Hindlimb muscle (tissue), 1 donor: Measurements from ENCODE around the gene A2M. TPM values are rescaled to one million over a fixed set of nuclear protein-coding genes. Genes with fewer than 3 reads are reported as not detected.

Experiments
- DNase-seq: peaks from one replicate; pipeline ENCODE4 v3.0.0-alpha.2; 2013
- polyA plus RNA-seq: library from polyadenylated mRNA; unstranded; fragments of 120-200 nt; gene quantifications from one replicate; pipeline ENCODE4 v1.2.1, GENCODE V29; 2013; ENCODE audit not compliant: insufficient read length

A2M gene
- polyA plus RNA-seq, 1 donor: 362 TPM

DNA sequence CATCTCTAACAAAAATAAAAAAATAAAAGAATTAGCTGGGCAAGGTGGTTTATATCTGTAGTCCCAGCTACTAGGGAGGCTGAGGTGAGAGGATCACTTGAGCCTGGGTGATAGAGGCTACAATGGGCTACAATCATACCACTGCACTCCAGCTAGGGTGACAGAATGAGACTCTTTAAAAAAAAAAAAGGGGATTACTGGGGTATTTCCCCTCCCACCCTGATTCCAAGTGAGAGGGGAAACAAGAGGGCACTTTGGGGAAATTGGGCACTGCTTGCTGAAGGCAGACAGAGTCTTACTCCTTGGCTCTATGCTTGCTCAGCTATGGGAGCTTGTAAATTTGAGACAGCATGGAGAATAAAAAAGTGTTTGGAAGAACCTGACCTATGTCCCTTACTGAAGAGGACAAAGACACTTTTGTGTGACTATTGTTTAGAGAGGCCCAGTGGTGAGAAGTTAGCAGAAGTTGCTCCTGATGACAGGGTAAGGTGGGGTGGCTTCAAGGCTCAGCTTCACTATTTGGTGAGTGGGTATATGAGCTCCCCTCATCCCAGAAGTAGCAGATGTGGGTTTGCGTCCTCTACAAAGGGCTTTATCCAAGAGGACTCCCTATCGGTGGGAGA is 82.3 kb downstream of the A2M start:
- no peak for DNase-seq

DNA sequence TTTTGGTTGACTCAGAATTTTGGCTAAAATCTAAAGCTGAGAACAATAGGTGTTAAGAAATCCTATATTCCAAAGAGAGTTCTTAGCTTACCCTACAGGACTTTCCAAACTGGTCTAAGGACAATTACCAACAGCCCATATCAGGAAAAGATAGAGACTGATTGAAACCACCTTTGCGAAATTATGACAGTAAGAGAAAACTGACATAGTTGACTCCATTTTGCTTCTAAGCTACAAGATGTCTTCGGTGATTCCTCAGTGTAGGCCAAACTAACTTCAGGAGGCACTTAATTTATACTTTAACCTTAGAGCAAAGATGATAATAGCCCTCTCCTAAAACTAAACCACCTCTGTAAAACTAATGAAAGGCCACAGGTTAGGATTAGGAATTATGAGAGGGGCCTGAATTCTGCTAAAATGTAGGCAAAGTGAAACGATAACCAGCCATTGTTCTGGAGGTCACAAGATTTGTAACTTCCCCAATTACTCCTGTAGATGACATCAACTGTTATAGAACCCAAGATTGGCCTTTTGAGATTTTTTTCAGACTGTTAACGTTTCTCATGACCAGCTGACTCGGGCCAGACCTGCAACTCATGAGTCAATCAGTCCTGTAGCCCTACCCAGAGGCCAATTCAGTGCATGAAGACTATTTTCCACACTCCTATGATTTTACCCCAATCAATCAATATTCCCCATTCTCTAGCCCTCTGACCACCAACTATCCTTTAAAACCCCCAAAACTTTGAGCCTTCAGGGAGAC is 83.3 kb downstream of the A2M start:
- DNase-seq: no peak

DNA sequence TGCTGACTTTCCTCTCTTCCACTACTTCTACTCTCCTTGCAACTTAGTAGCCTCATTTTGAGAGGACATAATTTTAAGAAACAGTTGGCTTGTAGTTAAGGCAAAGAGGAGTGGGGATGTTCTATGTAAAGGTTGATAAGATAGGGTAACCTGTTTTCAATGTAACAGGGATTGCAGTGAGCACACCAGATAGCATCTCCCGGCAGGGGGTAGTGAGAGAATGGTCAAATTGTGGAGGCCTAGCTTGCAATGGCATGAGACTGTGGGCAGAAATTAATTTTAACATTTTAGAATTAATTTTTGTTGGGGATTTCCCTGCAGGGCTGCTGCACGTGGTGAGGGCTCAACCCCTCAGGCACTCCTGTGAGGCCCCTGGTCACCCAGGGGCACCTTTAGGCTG is 84.9 kb downstream of the A2M start:
- no peak for DNase-seq

DNA sequence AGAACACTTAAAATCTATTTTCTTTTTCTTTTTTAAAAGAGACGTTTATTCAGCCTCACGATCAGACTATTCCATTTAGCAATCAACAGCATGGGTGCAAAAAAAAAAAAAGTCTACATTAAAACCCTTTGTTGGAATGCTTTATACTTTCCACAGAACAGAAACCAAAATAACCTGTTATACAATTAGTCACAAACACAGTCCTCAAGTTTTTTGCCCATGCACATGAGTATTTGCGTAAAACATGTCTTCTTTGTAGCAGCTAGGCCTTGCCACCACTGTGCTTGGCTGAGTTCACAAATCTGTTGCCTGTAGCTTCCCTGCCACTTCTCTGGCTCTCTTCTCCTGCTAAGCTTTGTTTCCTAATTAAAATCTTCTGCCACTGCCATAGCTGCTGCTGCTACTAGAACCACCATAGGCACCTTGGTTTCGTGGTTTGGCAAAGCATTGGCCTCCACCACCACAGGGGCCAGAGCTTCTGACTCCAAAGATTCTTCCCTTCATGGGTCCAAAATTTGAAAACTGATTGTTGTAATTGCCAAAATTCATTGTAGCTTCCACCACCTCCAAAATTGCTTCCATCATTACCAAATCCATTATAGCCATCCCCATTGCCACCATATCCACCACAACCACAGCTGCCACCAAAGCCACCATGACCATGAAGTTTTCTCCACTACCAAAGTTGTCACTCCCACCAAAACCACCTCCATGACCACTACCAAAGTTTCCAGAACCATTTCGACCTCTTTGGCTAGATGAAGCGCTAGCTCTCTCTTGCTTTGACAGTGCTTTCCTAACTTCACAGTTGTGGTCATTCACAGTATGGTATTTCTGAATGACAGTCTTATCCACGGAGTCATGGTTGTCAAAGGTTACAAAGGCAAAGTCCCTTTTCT is 88.3 kb downstream of the A2M start:
- no peak for DNase-seq

DNA sequence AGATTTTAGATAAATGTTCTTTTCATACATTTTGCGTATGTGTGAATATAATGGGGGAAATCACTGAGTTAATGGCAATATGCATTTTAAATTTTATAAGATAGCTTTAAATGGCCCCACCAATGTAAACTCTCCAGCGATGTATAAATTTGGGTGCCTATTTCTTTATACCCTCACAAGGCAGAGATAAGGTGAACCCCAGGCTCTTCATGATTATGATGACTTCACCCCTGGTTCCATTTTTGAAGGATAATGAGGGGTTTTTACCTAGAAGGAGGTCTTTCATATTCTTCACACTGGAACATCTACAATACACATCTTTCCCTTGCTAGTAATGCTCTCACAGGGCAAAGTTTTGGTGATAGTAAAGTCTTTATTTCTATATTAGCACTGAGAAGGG is 91.2 kb downstream of the A2M start:
- DNase-seq: no peak

DNA sequence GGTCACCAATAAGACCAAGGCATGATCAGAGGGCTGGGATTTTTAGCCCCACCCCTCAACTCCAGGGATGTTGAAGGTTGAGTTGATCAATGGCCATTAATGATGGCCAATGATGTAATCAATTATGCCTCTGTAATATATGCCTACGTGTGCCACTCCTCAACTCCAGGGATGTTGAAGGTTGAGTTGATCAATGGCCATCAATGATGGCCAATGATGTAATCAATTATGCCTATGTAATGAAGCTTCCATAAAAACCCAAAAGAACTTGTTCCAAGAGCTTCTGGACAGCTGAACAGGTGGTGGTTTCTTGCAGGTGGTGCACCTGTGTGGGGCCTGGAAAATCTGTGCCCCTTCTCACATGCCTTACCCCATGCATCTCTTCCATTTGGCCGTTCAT is 93.1 kb downstream of the A2M start:
- no peak for DNase-seq

Other genes with a start within 250 kb of the A2M start
- 39.2 TPM for gene PHC1, start 201.4 kb downstream of the A2M start, polyA plus RNA-seq
- gene M6PR, start 166.3 kb downstream of the A2M start, polyA plus RNA-seq: 111 TPM
- gene KLRG1, start 126.4 kb downstream of the A2M start, polyA plus RNA-seq: 4.1 TPM
- 0.52 TPM for gene PZP, start 92.5 kb upstream of the A2M start, polyA plus RNA-seq